Body of pancreas (tissue), 4 donors: ENCODE results near the gene RNU7-1. TPM values are rescaled to one million over a fixed set of nuclear protein-coding genes. Genes with fewer than 3 reads are reported as not detected.

Experiments used
- ATAC-seq: fragments of 150-250 bp; one replicate; pipeline ENCODE4 v1.9.1; 2016
- DNase-seq, 4 donors: peaks; one replicate each; pipeline ENCODE4 v3.0.0-alpha.2; 2019
- H3K27ac ChIP-seq, 4 donors: fragments of 200-600 bp; sonication (generic); 1 replicate in 3 of 4; 2 replicates in 1 of 4; pipeline versions ENCODE4 v1.5.1 to v1.6.1; 2016 to 2019; ENCODE audit warnings: mild to moderate bottlenecking in 1 of 4, mixed read lengths in 1 of 4, moderate library complexity in 1 of 4
- H3K27me3 ChIP-seq, 2 donors: fragments of 200-600 bp; sonication (generic); one replicate each; pipeline ENCODE4 v1.6.0; 2016; ENCODE audit warnings: mild to moderate bottlenecking in 1 of 2
- H3K36me3 ChIP-seq, 2 donors: fragments of 200-600 bp; sonication (generic); replicated peaks in 1 of 2; 2 replicates each; pipeline ENCODE4 v1.5.1; 2016; ENCODE audit warnings: low read depth in 2 of 2; ENCODE audit not compliant: insufficient read depth in 1 of 2
- H3K4me1 ChIP-seq: fragments of 200-600 bp; sonication (generic); one replicate; pipeline ENCODE4 v1.6.0; 2016
- H3K4me3 ChIP-seq, 2 donors: fragments of 200-600 bp; sonication (generic); 1 replicate in 1 of 2; 2 replicates in 1 of 2; pipeline ENCODE4 v1.5.1; 2016 to 2019
- H3K9me3 ChIP-seq, 3 donors: fragments of 200-600 bp; sonication (generic); 1 replicate in 2 of 3; 2 replicates in 1 of 3; pipeline ENCODE4 v1.5.1; 2016
- CTCF ChIP-seq, 7 experiments: fragments of 450-650 bp in 4 of 7; fragments of 200-600 bp in 3 of 7; sonication (generic) in 3 of 7; IDR thresholded peaks; one replicate each; pipeline ENCODE4 v1.5.1; 2016 to 2019; ENCODE audit warnings: antibody characterized with exemption in 7 of 7
- POLR2A ChIP-seq, 3 donors: fragments of 450-650 bp; IDR thresholded peaks; one replicate each; pipeline ENCODE4 v1.6.1; 2016; ENCODE audit warnings: antibody characterized with exemption in 3 of 3, mild to moderate bottlenecking in 2 of 3
- WGBS, 2 donors: methylation state at CpG; one replicate each; pipeline ENCODE4 v1.1.5; 2017; 5-methylcytosine and 5-hydroxymethylcytosine counted together
- intact Hi-C: fragments of 100-400 bp; cut with DNase I; formaldehyde crosslinking; loops from one replicate; pipeline ENCODE4 v1.15.1; 2023
- total RNA-seq, 2 donors: library from RNA; depleted of rRNA; stranded (reverse); fragments of >200 nt; gene quantifications; one replicate each; pipeline ENCODE4 v1.1.0, GENCODE V29; 2016

Gene RNU7-1
- total RNA-seq, 2 donors from 2014 or later: not detected

GRCh38 chr12:6979021-6979420, 35.4 kb downstream of the RNU7-1 start:
- no peaks in the 10 kb centered on the region for H3K27me3 ChIP-seq
- no peak overlapping the region for H3K27ac ChIP-seq
- no peaks in the 10 kb centered on the region for H3K4me1 ChIP-seq
- peaks cover 11 to 36% of the 10 kb centered on the region in 2 donors for H3K36me3 ChIP-seq
- H3K4me3 ChIP-seq: no peak overlapping the region
- WGBS, 2 donors: 46 to 53% methylated on average over 6 of the region's 6 CpGs
- no peaks in the 10 kb centered on the region for H3K9me3 ChIP-seq
- intact Hi-C loops: no loop called here
- ATAC-seq (no peak), DNase-seq (no peak)
- TF ChIP-seq POLR2A (IDR thresholded peaks at IDR 0.05) (no peak), CTCF (IDR thresholded peaks at IDR 0.05) (no peak)

DNA sequence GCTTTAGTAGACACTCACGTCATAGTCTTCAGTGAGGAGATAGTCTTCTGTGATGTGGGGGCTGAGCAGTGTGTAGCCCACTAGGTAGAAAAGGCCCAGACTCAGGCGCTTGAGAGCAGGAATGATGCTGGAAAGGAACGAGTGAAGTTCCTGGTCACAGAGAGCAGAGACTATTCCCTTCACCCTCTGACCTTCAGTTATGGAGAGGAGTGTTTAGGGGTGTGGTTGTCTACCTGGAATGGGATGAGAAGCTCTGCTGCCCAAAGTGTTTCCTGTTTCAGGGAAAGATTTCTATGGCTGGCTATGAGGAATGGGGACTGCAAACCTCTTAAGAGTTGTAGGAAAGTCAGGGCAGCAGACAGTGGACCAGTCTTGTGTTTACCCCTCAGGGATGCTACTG, 35.8 kb downstream of the RNU7-1 start:
- TF ChIP-seq CTCF (IDR thresholded peaks at IDR 0.05) (no peak), POLR2A (IDR thresholded peaks at IDR 0.05) (no peak)
- H3K27ac ChIP-seq: no peak overlapping the region
- H3K4me3 ChIP-seq: no peak overlapping the region
- ATAC-seq: no peak
- no peaks in the 10 kb centered on the region for H3K4me1 ChIP-seq
- peaks cover 11 to 34% of the 10 kb centered on the region in 2 donors for H3K36me3 ChIP-seq
- no peak for DNase-seq
- 83 to 93% methylated on average over 3 of the region's 3 CpGs for WGBS, 2 donors
- intact Hi-C loops: no loop called here
- H3K9me3 ChIP-seq: no peaks in the 10 kb centered on the region
- no peaks in the 10 kb centered on the region for H3K27me3 ChIP-seq

GRCh38 chr12:6980075-6980474, 36.5 kb downstream of the RNU7-1 start:
- no peaks in the 10 kb centered on the region for H3K4me1 ChIP-seq
- no peaks in the 10 kb centered on the region for H3K27me3 ChIP-seq
- H3K4me3 ChIP-seq: no peak overlapping the region
- DNase-seq: no peak
- peaks cover 11 to 30% of the 10 kb centered on the region in 2 donors for H3K36me3 ChIP-seq
- TF ChIP-seq POLR2A (IDR thresholded peaks at IDR 0.05): no peak
- no peak for TF ChIP-seq CTCF (IDR thresholded peaks at IDR 0.05)
- 94 to 95% methylated on average over 4 of the region's 4 CpGs for WGBS, 2 donors
- H3K27ac ChIP-seq: no peak overlapping the region
- intact Hi-C loops: no loop called here
- H3K9me3 ChIP-seq: no peaks in the 10 kb centered on the region
- ATAC-seq: no peak

DNA sequence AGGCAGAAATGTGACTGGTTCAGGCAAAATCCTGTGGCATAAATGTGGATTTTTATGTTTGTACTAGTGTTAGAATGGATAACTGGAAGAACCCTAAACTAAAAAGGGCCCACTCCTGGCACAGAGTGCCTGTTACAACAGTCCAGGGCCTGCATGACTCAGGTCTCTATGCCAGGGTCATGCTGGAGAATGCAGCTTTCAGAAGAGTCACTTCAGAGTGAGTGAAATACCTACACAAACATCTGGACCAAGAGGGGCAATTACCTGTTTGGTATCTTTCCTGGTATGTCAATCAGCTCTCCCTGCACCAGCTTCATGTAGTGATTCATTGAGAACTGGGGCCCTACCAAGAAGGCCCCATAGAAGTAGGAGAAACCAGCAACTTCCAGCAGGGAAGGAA, 37.1 kb downstream of the RNU7-1 start:
- H3K9me3 ChIP-seq: no peaks in the 10 kb centered on the region
- H3K4me1 ChIP-seq: no peaks in the 10 kb centered on the region
- intact Hi-C loops: no loop called here
- no peak overlapping the region for H3K4me3 ChIP-seq
- no peaks in the 10 kb centered on the region for H3K27me3 ChIP-seq
- TF ChIP-seq CTCF (IDR thresholded peaks at IDR 0.05) (no peak), POLR2A (IDR thresholded peaks at IDR 0.05) (no peak)
- no peak overlapping the region for H3K27ac ChIP-seq
- DNase-seq (no peak), ATAC-seq (no peak)
- H3K36me3 ChIP-seq: peaks cover 5 to 24% of the 10 kb centered on the region in 2 donors

DNA sequence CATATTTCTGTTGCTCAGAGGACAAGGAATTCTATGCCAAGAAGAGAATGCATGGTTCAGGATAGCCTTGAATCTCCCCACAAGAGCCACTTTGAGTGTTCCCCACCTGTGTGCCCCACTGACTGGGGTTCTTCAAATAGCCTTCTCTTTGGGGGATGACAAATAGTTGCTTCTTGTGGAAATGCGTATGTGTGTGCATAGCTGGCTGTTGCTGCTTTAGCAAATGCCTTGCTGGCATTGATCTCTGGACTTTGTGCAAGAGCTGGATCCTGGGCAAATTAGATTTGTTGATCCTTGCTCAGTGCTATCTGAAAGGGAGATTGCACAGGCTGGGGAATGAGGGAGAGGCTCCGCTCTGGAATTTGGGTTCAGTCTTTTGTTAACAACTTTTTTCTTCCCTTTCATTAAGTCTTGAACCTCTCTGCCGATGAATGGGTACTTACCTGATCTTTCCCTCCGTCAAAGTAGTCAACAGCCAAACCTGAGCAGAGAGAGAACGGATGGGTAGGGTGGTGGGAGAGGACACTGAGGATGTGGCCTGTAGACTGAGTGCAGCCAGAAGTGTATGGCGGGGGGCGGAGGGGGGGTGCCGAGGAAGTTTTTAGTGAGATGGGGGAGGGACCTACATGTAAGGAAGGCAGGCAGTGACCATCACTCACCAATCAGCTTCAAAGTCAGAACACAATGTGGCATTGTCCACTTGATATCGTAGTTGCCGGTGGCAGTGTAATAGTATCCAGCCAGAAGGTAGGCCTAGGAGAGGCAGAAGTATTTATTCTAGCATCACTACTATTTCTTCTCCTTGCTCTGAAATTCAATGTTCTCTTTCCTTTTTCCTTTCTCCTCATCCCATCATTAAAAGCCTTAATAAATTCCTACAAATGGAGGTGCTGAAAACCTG, 37.8 kb downstream of the RNU7-1 start:
- no peaks in the 10 kb centered on the region for H3K4me1 ChIP-seq
- WGBS, 2 donors: 64 to 87% methylated on average over 10 of the region's 10 CpGs
- H3K36me3 ChIP-seq: peaks cover 0 to 20% of the 10 kb centered on the region in 2 donors
- TF ChIP-seq CTCF (IDR thresholded peaks at IDR 0.05) (no peak), POLR2A (IDR thresholded peaks at IDR 0.05) (no peak)
- DNase-seq (no peak), ATAC-seq (no peak)
- intact Hi-C loops: no loop called here
- no peak overlapping the region for H3K4me3 ChIP-seq
- H3K9me3 ChIP-seq: no peaks in the 10 kb centered on the region
- no peaks in the 10 kb centered on the region for H3K27me3 ChIP-seq
- no peak overlapping the region for H3K27ac ChIP-seq
